SK-N-MC (cell line): ENCODE results near the gene C11orf54.

ENCODE experiments used
- EZH2 ChIP-seq: fragments of 200-600 bp; sonication (generic); IDR thresholded peaks from one replicate; pipeline ENCODE4 v1.6.1; 2017; ENCODE audit warnings: antibody characterized with exemption
- POLR2AphosphoS5 ChIP-seq: IDR thresholded peaks from 2 replicates; pipeline ENCODE4 v1.6.1; 2012; ENCODE audit warnings: mild to moderate bottlenecking, low read depth, low read length, borderline replicate concordance

DNA sequence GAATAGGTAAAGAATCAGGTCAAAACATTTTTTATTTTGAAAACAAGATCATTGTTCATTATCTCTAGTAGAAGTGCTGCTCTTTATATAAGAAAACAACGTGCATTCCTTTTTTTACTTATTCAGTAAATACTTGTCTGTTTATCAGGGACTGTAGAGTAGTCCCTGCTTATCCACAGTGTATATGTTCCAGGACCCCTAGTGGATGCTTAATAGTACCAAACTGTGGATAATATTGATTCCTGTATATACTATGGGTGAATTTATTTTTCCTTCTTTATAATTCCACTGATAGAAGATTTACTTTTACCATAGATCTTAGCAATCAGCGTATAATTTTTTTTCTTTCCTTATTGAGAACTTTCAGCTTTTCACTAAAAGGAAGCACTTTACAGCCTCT is 47.4 kb upstream of the C11orf54 start:
- no peak for TF ChIP-seq EZH2
- no peak for TF ChIP-seq POLR2AphosphoS5
